ENCODE data around the gene BUB1B. TPM values are rescaled to one million over a fixed set of nuclear protein-coding genes. Genes with fewer than 3 reads are reported as not detected.
"Not testable (repeated sequence)": the region's sequence is repeated elsewhere in the genome, so short reads cannot be mapped to it uniquely, and the experiment has no call there.

The BUB1B gene
- total RNA-seq, 1 donor from 2014 or later, result 11.4 TPM

DNA sequence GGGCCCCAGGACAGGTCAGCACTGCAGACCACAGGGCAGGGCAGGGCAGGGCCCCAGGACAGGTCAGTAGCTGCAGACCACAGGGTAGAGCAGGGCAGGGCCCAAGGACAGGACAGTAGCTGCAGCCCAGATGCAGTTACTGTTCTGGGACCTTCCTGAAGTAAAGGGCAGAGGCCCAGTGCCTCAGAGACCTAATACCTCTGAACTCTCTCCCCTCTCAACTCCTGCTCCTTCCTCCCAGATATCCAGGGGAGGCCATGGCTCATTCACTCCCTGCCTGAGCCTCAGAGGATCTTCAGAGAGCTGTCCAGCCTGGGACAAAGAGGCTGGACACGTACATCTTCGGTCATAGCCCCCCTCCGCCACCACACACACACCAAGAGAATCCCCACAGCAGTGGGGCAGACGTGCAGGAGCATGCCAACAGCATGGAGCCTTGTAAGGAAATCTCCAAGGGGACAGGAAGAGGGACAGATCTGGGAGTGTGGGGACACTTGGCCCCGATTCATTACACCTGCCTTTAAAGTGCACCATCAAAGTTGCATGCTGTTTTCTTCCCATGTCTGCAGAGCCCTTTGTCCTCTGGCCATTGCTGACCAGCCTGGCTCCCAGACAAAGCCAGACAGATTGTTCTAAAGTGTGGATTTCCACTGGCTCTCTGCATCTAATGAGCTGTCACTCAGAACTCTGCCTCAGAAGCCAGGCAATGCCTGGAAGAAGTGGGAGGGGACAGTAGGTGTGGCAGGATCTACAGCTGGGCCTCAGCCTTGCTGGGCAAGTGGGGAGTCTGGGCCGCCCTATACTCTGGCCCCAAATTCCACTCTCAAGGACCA lies 24.2 kb upstream of the BUB1B start:
- FAIRE-seq, result no peak
- DNase-seq (ENCODE audit: low spot score in 2 of 2), result no peak

DNA sequence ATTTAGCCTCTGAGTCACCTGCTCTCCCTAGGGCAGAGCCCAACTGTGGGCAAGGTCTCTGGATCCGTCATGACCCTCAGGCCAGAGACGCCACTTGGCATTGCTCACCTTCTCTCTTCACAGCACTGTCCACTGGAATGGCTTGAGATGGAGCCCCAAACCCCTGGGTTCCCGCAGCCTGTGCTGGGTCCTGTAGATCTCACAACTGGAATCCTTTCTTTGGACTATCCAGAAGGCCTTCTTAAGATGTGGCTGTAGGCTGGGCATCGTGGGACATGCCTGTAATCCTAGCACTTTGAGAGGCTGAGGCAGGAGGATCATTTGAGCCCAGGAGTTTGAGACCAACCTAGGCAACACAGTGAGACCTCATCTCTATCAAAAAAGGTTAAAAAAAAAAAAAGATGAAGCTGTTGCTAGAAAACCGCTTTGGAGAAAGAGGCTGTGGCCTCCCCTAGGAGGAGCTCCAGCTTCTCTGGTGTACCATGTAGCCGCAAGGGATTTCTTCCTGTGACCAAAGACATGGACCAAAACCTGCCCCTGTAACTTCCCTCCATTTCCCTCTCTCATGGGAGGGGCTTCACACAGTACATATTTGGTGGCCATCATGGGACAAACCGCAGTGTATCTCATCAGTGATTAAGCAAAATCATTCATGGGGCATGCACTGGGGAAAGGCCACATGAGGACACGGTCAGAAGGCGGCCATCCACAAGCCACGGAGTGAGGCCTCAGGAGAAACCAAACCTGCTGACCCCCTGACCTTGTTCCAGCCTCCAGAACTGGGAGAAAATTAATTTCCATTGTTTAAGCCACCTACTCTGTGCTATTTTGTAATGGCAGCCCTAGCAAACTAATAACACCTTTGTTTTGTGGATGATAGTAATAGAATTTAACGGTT lies 23.3 kb upstream of the BUB1B start:
- DNase-seq (ENCODE audit: low spot score in 2 of 2) (no peak), FAIRE-seq (no peak)

DNA sequence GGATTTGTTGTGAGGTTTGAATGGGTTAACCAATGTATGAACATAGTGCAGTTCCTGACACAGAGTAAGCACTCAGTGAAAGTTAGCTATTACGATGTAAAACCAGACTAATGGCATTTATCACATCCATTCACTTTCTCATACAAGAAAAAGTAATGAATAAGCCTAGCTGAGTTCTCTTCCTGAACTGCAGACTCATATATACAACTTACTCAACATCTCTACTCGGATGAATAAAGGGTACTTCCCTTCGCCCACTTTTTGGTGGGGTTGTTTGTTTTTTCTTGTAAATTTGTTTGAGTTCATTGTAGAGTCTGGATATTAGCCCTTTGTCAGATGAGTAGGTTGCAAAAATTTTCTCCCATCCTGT lies 22.7 kb upstream of the BUB1B start:
- DNase-seq (ENCODE audit: low spot score in 2 of 2); FAIRE-seq: not testable (repeated sequence)

DNA sequence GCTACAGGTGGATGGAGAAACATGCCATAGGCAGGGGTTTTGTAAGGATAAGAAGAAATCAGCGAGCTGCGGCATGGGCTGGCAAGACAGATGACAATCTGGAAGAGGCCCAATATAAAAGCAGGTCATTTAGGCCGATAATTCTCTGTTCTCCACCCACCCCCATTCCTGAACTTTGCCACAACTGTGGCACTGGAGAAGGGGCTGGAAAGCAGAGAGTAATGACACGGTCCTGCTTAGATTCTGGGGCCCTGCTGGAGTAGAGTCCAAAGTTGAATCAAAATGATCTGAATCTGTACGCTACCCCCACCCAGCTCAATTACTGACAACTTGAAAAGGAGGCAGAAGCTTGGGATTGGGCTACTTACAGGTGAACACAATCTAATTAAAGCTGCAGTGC lies 18.4 kb upstream of the BUB1B start:
- no peak for DNase-seq (ENCODE audit: low spot score in 2 of 2)
- FAIRE-seq, result no peak

DNA sequence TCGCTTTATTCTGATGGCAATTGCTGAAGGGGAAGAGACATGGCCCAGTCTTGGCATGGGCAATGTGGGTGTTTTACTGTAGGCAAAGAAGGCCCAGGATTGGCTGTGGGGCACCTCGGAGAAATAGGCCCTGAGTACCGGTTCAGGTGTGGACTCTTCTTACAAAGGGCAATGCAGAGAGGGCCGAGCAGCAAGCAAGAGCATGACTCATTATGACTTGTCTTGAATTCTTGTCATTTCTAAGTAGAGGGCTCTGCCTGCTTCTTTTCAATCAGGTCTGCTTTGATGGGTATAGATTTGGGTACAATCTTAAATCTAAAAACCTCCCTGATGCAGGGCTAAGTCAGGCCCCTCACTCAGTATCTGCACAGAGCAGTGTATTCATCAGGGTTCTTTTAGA lies 14.8 kb upstream of the BUB1B start:
- no peak for FAIRE-seq

DNA sequence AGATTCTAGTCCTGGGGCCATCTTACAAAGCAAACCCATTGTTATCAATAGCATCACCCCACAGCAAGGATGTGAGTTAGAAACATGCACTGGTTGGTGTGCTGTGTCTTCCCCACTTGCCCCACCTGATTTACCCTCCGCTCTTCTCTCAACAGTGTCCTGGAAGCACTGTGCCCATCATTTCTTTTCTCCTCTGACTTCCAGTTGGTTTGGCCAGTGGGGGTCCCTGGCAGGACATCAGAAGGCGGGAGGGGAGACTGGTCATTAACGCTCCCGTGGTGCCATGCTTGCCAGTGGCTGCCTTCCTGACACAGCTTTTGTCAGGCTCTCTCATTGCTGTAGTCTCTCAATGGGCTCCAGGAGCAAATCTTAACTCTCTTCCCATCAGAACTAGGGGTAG lies 11.5 kb upstream of the BUB1B start:
- no peak for FAIRE-seq
- no peak for DNase-seq (ENCODE audit: low spot score in 2 of 2)

More for the DNA sequence above, 14.8 kb upstream of the BUB1B start:
- no peak for DNase-seq (ENCODE audit: low spot score in 2 of 2)

DNA sequence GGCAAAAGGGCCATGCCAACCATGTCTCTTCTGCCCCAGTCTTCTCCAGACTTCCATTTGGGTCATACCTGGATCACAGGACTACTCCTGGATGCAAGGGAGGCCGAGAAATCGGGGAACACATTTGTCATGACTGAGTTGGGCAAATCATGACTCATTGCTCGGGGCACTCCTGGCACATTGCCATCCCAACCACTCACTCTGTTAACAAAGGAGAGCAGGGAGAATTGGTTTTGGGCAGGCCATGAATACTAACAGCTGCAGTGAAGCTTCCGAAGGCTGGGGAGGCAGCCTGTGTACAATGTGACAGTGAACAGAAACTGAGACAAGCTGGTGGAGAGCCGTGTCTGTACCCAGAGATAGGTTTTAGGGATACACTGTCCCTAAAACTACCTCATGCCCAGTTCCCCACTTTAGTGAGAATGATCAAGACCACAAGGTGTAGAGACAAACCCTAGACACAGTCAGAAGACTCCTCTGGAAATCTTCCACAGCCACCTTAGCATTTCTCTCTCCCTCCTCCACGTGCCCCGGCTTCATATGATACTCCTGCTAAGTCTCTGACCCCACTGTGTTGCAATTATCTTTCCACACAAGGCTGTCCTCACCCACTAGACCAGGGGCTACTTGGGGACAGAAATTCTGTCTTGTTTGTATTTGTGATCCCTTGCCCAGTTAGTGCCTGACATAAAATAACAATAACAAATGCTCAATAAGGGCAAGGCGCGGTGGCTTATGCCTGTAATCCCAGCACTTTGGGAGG lies 10.5 kb upstream of the BUB1B start:
- FAIRE-seq (no peak), DNase-seq (ENCODE audit: low spot score in 2 of 2) (no peak)

DNA sequence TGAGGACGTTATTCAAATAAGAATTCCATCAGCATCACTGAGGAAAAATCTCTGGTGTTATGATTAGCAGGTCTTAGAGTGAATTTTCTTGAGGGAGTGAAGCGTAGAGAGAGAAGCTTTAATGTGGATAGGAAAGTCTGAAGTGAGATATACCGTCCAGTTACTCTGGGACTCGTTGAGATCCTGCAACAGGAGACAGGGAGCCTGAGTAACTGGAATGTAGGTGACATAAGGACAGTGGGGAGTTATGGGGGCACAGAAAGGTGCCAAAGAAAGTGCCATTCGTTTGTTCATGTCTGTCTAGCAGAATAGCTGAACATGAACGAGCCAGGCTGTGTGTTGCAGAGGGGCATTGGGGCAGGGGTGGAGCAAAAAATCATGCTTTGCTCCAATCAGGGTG lies 9.4 kb upstream of the BUB1B start:
- FAIRE-seq (no peak), DNase-seq (ENCODE audit: low spot score in 2 of 2) (no peak)

DNA sequence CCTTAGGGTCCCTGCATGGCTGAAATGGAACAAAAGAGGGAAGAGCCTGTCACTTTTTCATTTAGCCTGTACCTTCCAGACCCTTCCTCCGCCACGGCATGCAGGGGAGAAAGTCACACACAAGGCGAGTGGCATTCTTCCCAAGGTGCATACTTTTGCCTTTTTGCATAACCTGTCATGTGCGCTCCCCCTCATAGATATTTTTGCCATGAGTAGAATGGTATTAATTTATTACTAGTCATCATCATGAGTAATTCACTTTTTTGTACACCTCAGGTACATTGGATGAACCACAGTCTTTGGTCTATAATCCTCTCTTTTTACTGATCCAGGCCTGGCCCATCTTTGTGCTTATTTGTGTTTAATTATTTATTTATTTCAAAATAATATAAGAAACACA lies 8.9 kb upstream of the BUB1B start:
- DNase-seq (ENCODE audit: low spot score in 2 of 2) (no peak), FAIRE-seq (no peak)

DNA sequence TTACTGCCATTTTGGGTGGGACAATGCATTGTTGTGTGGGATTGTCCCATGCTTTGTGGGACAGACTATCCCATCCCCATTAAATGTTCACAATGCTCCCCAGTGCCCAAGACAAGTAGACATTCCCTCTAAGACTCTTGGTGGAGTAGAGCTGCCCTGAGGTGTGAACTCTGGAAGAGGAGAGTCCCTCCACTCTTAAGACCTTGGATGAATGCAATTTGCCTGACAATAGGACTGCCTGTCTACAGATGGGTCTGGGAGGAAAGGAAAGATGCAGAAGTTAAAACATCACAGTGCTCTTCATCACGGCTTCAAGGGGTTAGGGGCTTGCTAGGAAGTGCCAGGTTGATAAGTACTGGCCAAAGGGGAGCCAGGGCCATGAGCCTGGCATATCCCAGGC lies 6.0 kb upstream of the BUB1B start:
- FAIRE-seq; DNase-seq (ENCODE audit: low spot score in 2 of 2): not testable (repeated sequence)

DNA sequence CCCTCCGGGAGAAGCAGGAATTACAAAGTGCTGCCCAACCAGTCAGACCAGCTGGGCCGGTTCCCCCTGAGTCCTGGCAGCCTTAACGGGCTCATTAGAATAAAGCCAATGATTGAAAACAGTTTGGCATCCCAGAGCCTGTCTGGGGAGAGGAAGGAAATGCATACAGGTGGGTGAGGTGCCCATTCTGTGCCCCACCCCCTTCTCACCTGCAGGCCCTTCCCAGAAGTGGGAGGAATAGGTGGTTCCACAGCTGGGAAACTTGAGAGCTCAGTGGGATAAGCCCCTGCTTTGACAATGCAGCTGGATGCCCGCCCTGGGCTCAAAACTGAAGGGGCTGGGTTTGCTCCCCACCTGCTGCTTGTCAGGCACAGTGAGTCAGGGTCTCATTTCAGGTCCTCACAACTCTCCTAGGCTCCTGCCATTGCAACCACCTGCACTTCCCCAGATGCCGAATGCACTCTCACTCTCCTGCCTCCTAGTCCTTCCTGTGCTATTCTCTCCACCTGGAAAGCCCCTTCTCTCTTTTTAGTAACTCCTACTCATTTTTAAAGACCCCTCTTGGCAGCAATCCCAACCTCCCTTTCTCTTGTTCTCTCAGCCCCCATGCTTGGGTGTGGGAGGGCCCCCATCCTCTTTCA lies 5.5 kb upstream of the BUB1B start:
- DNase-seq (ENCODE audit: low spot score in 2 of 2) (no peak), FAIRE-seq (no peak)

DNA sequence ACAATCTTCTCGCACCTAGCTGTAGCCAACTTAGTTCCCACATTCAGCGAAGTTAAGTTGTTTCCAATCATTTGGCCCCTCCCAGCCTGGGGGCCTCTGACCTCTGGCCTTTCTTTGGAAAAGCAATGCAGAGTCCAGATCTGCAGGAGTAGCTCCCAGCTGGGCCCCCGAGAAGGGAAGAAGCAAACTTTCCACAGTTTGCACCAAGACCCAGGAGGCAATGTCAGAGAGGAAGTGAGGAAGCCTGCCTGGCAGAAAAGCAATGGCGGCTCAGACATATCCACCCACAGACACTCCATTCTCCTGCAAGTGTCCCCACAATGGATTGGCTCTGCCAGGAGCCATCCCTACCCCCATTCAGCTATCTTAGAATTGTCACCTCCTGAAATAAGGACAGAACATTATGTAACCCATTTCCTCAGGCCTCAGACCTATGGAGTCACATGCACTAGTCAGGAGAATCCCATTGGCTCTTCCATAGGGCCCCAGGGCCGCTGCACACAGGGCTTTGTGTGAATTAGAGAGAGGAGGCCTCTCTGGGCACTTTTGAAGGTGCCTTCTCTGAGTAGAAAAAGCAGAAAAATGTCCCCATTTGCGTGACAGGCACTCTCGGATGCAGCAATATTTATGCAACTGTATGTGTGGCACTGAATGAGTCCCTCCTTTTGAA lies 3.0 kb upstream of the BUB1B start:
- FAIRE-seq, result no peak
- no peak for DNase-seq (ENCODE audit: low spot score in 2 of 2)

DNA sequence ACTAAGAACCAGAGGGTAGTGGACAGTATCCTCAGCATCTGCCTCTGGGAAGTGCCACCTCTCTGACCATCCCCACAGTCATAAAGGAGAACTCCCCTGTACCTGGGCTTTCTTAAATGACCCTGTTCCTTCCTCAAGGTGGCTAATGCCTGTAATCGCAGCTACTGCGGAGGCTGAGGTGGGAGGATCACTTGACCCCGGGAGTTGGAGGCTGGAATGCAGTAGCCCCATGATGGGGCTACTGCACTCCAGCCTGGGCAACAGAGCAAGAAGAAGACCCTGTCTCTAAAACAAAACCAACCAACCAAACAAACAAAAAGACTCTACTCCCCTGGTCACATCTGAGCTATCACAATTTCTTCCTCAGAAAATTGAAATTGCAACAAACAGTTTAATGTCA lies 848 bp upstream of the BUB1B start:
- FAIRE-seq, result no peak
- no peak for DNase-seq (ENCODE audit: low spot score in 2 of 2)

DNA sequence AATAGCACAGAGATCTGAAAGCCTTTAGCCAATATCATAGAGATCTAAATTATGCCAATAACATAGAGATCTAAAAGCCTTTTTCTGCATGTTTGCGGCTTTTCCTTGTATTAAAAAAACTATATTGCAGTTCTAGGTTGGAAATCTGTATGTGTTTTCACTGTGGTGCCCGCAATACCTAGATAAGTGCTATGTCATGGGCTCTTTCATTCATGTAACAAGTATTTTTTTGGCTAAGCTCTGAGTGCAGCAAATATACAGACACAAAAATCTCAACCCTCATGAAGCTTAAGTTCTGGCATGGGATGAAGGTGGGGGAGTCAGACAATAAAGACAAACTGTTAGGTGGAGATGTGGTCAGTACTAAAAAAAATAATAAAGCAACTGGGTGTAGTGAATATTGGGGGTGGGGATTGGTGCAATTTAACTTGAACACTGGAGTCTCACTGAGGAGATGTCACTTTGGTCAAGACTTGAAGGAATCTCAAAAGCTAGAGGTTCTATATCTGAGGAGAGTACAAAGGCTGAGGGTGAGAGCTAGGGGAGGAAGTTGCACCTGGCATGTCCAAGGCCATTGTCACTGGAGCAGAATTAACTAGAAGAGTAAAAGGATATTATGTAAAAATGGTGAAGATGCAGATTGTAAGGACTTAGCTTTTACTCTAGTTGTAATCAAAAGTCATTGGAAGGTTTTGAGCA lies 973 bp downstream of the BUB1B start:
- FAIRE-seq (no peak), DNase-seq (ENCODE audit: low spot score in 2 of 2) (no peak)

DNA sequence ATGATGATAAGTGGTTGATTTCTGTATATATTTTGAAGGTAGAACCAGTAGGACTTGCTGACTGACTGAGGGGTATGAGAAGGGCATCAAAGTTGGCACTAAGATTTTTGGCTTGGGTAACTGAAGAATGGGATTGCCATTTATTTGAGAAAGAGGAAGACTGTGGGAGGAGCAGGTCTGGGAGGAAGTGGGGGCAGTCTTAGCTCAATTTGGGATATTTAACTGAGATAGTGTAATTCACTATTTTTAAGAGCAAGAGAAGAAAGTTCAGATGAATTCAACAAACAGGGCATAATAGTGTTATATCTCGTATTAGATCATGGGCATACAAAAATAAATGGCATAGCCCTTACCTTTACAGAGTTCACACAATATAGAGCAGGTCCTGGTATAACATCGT lies 1.7 kb downstream of the BUB1B start:
- no peak for DNase-seq (ENCODE audit: low spot score in 2 of 2)
- no peak for FAIRE-seq

DNA sequence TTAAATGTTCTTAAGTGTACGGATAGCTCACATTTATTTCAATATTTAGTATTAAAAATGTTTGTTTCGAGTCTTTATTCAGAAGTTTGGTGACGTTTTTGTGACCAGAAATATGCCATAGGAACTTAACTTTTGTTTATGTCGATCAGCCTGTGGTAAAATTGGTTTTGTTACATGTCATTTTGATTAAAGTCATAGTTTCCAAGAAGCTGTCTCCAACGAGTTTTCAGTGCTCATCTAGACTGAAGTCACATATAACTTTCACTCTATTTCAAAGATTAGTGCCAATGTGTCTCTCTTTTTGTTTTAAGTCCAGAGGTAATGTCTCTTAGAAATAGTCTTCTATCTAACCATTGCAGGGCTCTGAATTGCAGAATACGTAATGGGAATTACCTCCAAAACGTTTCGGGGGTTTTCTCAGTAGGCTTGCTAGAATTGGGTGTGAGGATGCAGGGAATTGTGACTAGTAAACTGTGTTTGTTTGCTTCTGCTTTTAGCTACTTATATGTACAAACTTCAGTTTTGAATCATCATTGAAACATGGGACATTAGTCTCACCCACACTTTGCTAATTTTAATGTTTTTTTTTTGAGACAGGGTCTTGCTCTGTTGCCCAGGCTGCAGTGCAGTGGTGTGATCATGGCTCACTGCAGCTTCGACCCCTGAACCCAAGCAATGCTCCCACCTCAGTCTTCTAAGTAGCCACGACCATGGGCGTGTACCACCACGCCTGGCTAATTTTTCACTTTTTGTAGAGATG lies 3.0 kb downstream of the BUB1B start:
- no peak for DNase-seq (ENCODE audit: low spot score in 2 of 2)
- FAIRE-seq, result no peak

DNA sequence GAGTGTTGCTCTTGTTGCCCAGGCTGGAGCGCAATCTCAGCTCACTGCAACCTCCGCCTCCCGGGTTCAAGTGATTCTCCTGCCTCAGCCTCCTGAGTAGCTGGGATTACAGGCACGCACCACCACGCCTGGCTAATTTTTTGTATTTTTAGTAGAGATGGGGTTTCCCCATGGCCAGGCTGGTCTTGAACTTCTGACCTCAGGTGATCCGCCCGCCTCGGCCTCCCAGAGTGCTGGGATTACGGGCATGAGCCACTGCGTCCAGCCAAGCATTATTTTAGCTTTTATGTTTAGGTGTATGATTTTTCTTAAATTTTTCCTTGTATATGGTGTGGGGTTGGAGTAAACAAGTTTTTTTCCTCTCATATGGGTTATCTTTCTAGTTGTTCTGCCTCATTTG lies 6.5 kb downstream of the BUB1B start:
- FAIRE-seq; DNase-seq (ENCODE audit: low spot score in 2 of 2): not testable (repeated sequence)

DNA sequence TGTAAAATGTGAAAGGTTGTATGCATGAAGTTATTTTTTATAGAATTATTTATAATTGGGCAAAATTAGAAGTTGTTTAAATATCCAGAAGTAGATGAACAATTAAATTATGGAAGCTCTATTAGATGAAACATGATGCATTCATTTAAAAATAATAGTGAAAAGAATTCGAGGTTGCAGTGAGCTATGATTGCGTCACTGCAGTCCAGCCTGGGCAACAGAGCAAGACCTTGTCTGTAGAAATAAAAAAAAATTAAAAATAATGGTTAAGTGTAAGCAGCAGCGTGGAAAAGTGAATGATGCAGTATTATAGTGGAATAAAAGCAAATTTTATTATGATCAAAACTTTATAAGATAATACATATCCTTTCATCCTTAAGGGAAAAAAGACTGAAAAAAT lies 14.3 kb downstream of the BUB1B start:
- no peak for DNase-seq (ENCODE audit: low spot score in 2 of 2)
- FAIRE-seq, result no peak

Measured in frontal cortex (tissue), 4 donors.